Right atrium auricular region (tissue), 2 donors: Measurements from ENCODE around the gene GPR108. TPM values are rescaled to one million over a fixed set of nuclear protein-coding genes. Genes with fewer than 3 reads are reported as not detected.
A peak's percentile ranks its signal among the peaks of the same experiment; 100 is the strongest.

Source experiments
- DNase-seq: peaks from one replicate; pipeline ENCODE4 v3.0.0-alpha.2; 2019; ENCODE audit warnings: low spot score
- H3K27ac ChIP-seq, 2 donors: fragments of 200-600 bp; sonication (generic); 1 replicate in 1 of 2; 2 replicates in 1 of 2; pipeline ENCODE4 v1.5.1; 2016 to 2019
- H3K27me3 ChIP-seq, 2 donors: fragments of 200-600 bp; sonication (generic); one replicate each; pipeline versions ENCODE4 v1.5.1 to v1.6.0; 2017 to 2019
- H3K36me3 ChIP-seq: fragments of 200-600 bp; sonication (generic); one replicate; pipeline ENCODE4 v1.5.1; 2016
- H3K4me1 ChIP-seq, 2 donors: fragments of 200-600 bp; sonication (generic); one replicate each; pipeline versions ENCODE4 v1.5.1 to v1.6.0; 2017 to 2019
- H3K4me3 ChIP-seq, 2 donors: fragments of 200-600 bp; sonication (generic); 1 replicate in 1 of 2; 2 replicates in 1 of 2; pipeline ENCODE4 v1.5.1; 2017 to 2019; ENCODE audit warnings: mild to moderate bottlenecking in 1 of 2, moderate library complexity in 1 of 2
- H3K9me3 ChIP-seq, 2 donors: fragments of 200-600 bp; sonication (generic); one replicate each; pipeline ENCODE4 v1.5.1; 2019
- CTCF ChIP-seq, 2 donors: fragments of 200-600 bp; sonication (generic); IDR thresholded peaks; one replicate each; pipeline ENCODE4 v1.5.1; 2019; ENCODE audit warnings: antibody characterized with exemption in 2 of 2
- total RNA-seq, 2 donors: library from RNA; depleted of rRNA; stranded (reverse); fragments of >200 nt; gene quantifications; one replicate each; pipeline ENCODE4 v1.1.0, GENCODE V29; 2016

The GPR108 gene
- total RNA-seq, 2 donors from 2014 or later: 40.3 to 41.3 TPM

GRCh38 chr19:6769006-6769619, 31.7 kb upstream of the GPR108 start:
- no peak for DNase-seq
- peak; percentile 23 to 61 for TF ChIP-seq CTCF (IDR thresholded peaks at IDR 0.05)
- Histone ChIP-seq H3K36me3 (no peaks in the 10 kb centered on the region), H3K27ac (no peak overlapping the region), H3K9me3 (no peaks in the 10 kb centered on the region), H3K4me1 (peaks cover 0 to 22% of the 10 kb centered on the region in 2 donors), H3K4me3 (no peak overlapping the region), H3K27me3 (peaks cover 0 to 20% of the 10 kb centered on the region in 2 donors)

- H3K27me3 ChIP-seq: peaks cover 0 to 20% of the 10 kb centered on the region in 2 donors
- H3K36me3 ChIP-seq: no peaks in the 10 kb centered on the region
- DNase-seq: no peak
- no peaks in the 10 kb centered on the region for H3K9me3 ChIP-seq
- H3K27ac ChIP-seq: no peak overlapping the region
- TF ChIP-seq CTCF (IDR thresholded peaks at IDR 0.05): no peak
- peaks cover 0 to 22% of the 10 kb centered on the region in 2 donors for H3K4me1 ChIP-seq
- H3K4me3 ChIP-seq: peak overlapping the region in 1 of 2 donors; percentile 36
These were observed 30.9 kb upstream of the GPR108 start for GRCh38 chr19:6768236-6768785.

- H3K4me3 ChIP-seq: peak within 1 kb of the TSS; percentile 17 to 36
- H3K9me3 ChIP-seq: no peaks in the 10 kb centered on the region
- no peak for DNase-seq
- no peak for TF ChIP-seq CTCF (IDR thresholded peaks at IDR 0.05)
- no peak within 1 kb of the TSS for H3K27ac ChIP-seq
- peaks cover 0 to 22% of the 10 kb centered on the region in 2 donors for H3K4me1 ChIP-seq
- H3K27me3 ChIP-seq: peaks cover 0 to 20% of the 10 kb centered on the region in 2 donors
- no peaks in the 10 kb centered on the region for H3K36me3 ChIP-seq
These were observed 30.2 kb upstream of the GPR108 start, which contains the start of gene SH2D3A for GRCh38 chr19:6767357-6768235. Gene SH2D3A, minus strand, starts transcription at chr19:6767435. Its CDS starts 3,687 bp downstream, at chr19:6763748.

- peaks cover 0 to 22% of the 10 kb centered on the region in 2 donors for H3K4me1 ChIP-seq
- H3K9me3 ChIP-seq: no peaks in the 10 kb centered on the region
- peak overlapping the region; percentile 17 to 36 for H3K4me3 ChIP-seq
- H3K27ac ChIP-seq: no peak overlapping the region
- no peak for DNase-seq
- no peaks in the 10 kb centered on the region for H3K36me3 ChIP-seq
- TF ChIP-seq CTCF (IDR thresholded peaks at IDR 0.05): no peak
- H3K27me3 ChIP-seq: peaks cover 0 to 20% of the 10 kb centered on the region in 2 donors
These were observed 29.6 kb upstream of the GPR108 start for GRCh38 chr19:6767081-6767356.

- no peak for TF ChIP-seq CTCF (IDR thresholded peaks at IDR 0.05)
- Histone ChIP-seq H3K27ac (no peak overlapping the region), H3K9me3 (no peaks in the 10 kb centered on the region), H3K4me1 (peaks cover 0 to 22% of the 10 kb centered on the region in 2 donors), H3K4me3 (peak overlapping the region in 1 of 2 donors; percentile 36), H3K36me3 (no peaks in the 10 kb centered on the region), H3K27me3 (peaks cover 0 to 20% of the 10 kb centered on the region in 2 donors)
- no peak for DNase-seq
These were observed 29.1 kb upstream of the GPR108 start for GRCh38 chr19:6766357-6767080.
